Skeletal muscle satellite cell (primary cell): Measurements from ENCODE around the gene CCR6.

ENCODE experiments used
- H3K27me3 ChIP-seq: 2 replicates; pipeline ENCODE4 v1.7.0; 2013; ENCODE audit warnings: low read length; ENCODE audit not compliant: control insufficient read depth, insufficient read depth
- H3K36me3 ChIP-seq: 2 replicates; pipeline ENCODE4 v1.7.0; 2013; ENCODE audit warnings: mild to moderate bottlenecking, control low read depth, low read length; ENCODE audit not compliant: insufficient read depth
- H3K4me1 ChIP-seq: 2 replicates; pipeline ENCODE4 v1.7.0; 2013; ENCODE audit warnings: low read length; ENCODE audit not compliant: control insufficient read depth, insufficient read depth
- H3K4me2 ChIP-seq: 2 replicates; pipeline ENCODE4 v1.7.0; 2013; ENCODE audit warnings: mild to moderate bottlenecking, low read length
- H3K4me3 ChIP-seq: 2 replicates; pipeline ENCODE4 v1.7.0; 2013; ENCODE audit warnings: low read length
- H3K9ac ChIP-seq: 2 replicates; pipeline ENCODE4 v1.7.0; 2013; ENCODE audit warnings: mild to moderate bottlenecking, low read depth, low read length, moderate library complexity
- H3K9me3 ChIP-seq: replicated peaks from 2 replicates; pipeline ENCODE4 v1.7.0; 2013; ENCODE audit warnings: mild to moderate bottlenecking, control low read depth, low read length

CCR6 gene

GRCh38 chr6:167148997-167149396 lies 26.1 kb downstream of the CCR6 start:
- H3K4me1 ChIP-seq = no peaks in the 10 kb centered on the region
- no peaks in the 10 kb centered on the region for H3K36me3 ChIP-seq
- H3K4me3 ChIP-seq = no peak overlapping the region
- no peaks in the 10 kb centered on the region for H3K9me3 ChIP-seq
- no peaks in the 10 kb centered on the region for H3K27me3 ChIP-seq
- H3K9ac ChIP-seq = no peak overlapping the region
- no peak overlapping the region for H3K4me2 ChIP-seq

- no peaks in the 10 kb centered on the region for H3K27me3 ChIP-seq
- no peak overlapping the region for H3K4me2 ChIP-seq
- no peak overlapping the region for H3K4me3 ChIP-seq
- H3K9me3 ChIP-seq = no peaks in the 10 kb centered on the region
- no peaks in the 10 kb centered on the region for H3K4me1 ChIP-seq
- H3K36me3 ChIP-seq = no peaks in the 10 kb centered on the region
- H3K9ac ChIP-seq = no peak overlapping the region
Measured at GRCh38 chr6:167150941-167151549, 28.1 kb downstream of the CCR6 start.

GRCh38 chr6:167151648-167152047 lies 28.8 kb downstream of the CCR6 start:
- H3K4me1 ChIP-seq = no peaks in the 10 kb centered on the region
- H3K9ac ChIP-seq = no peak overlapping the region
- no peaks in the 10 kb centered on the region for H3K27me3 ChIP-seq
- no peak overlapping the region for H3K4me3 ChIP-seq
- no peaks in the 10 kb centered on the region for H3K36me3 ChIP-seq
- H3K9me3 ChIP-seq = no peaks in the 10 kb centered on the region
- H3K4me2 ChIP-seq = no peak overlapping the region

GRCh38 chr6:167152862-167153261 lies 30.0 kb downstream of the CCR6 start:
- Histone ChIP-seq H3K4me2 (peak overlapping the region; percentile 71), H3K9me3 (no peaks in the 10 kb centered on the region), H3K4me1 (no peaks in the 10 kb centered on the region), H3K27me3 (no peaks in the 10 kb centered on the region), H3K9ac (no peak overlapping the region), H3K36me3 (no peaks in the 10 kb centered on the region), H3K4me3 (peak overlapping the region; percentile 45)

GRCh38 chr6:167153521-167153959 lies 30.6 kb downstream of the CCR6 start:
- H3K4me3 ChIP-seq = peak overlapping the region; percentile 45
- no peaks in the 10 kb centered on the region for H3K36me3 ChIP-seq
- no peaks in the 10 kb centered on the region for H3K27me3 ChIP-seq
- no peaks in the 10 kb centered on the region for H3K9me3 ChIP-seq
- H3K4me2 ChIP-seq = peak overlapping the region; percentile 71
- H3K4me1 ChIP-seq = no peaks in the 10 kb centered on the region
- no peak overlapping the region for H3K9ac ChIP-seq

DNA sequence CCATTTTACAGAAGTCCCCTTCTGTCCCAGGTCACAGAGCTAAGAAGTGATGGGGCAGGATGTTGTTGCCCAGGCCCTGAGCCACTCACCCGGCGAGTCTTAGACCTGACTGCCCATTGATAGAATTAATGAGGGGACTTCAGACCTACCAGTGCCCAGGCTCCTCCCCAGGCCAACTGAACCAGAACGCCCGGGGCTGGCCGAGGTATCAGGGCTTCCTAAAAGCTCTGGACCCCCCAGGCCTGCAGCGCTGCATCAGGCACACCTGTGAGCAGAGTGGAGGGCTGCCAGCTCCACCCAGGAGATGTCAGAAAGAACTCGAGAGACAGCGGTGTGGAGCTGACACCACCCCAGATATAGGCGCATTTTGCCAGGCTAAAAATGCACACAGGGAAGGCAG lies 31.4 kb downstream of the CCR6 start:
- Histone ChIP-seq H3K9me3 (no peaks in the 10 kb centered on the region), H3K36me3 (no peaks in the 10 kb centered on the region), H3K27me3 (no peaks in the 10 kb centered on the region), H3K4me2 (no peak overlapping the region), H3K4me1 (no peaks in the 10 kb centered on the region), H3K9ac (no peak overlapping the region), H3K4me3 (no peak overlapping the region)

GRCh38 chr6:167154895-167155294 lies 32.0 kb downstream of the CCR6 start:
- Histone ChIP-seq H3K9me3 (no peaks in the 10 kb centered on the region), H3K9ac (no peak overlapping the region), H3K4me2 (no peak overlapping the region), H3K4me3 (no peak overlapping the region), H3K27me3 (no peaks in the 10 kb centered on the region), H3K36me3 (no peaks in the 10 kb centered on the region), H3K4me1 (no peaks in the 10 kb centered on the region)

DNA sequence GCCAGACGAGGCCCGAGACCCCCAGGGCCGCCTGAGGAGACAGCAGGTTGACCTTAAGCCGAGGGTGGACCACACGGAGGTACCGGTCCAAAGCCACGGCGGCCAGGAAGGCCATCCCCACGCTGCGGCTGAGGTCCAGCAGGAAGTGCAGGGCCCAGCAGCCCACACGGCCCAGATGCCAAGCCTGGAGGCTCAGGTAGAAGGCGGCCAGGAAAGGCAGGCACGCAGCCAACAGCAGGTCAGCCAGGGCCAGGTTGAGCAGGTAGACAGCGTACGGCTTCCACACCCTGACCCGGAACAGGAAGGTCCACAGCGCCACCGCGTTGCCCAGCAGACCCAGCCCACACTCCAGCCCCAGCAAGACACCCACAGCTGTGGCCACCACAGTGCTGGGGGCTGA lies 34.5 kb downstream of the CCR6 start:
- H3K27me3 ChIP-seq = no peaks in the 10 kb centered on the region
- H3K4me1 ChIP-seq = no peaks in the 10 kb centered on the region
- H3K4me3 ChIP-seq = no peak overlapping the region
- H3K36me3 ChIP-seq = no peaks in the 10 kb centered on the region
- no peaks in the 10 kb centered on the region for H3K9me3 ChIP-seq
- no peak overlapping the region for H3K4me2 ChIP-seq
- no peak overlapping the region for H3K9ac ChIP-seq

DNA sequence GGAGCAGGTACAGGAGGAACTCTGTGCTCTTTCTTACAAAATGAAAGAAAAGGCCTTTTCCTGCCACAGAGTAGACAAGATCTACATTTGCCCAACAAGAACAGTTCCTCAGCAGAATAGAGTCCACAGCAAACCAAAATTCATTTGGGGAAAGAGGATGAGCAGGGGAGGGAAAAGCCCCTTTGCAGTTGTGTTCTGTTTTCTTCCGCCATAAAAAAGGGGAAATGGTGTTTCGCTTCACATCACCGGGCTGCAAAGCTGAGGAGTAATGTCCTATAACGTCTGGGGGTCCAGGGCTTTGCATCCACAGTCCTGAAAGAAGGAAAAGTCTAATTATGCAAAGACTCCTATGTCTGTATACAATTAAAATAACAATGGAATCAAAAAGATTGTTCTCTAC lies 35.0 kb downstream of the CCR6 start, which contains the start of gene GPR31:
TSS of gene GPR31 (minus strand) at position 118 of the 400 bp plus-strand sequence. CDS start 149 bp downstream, outside the sequence.
- Histone ChIP-seq H3K36me3 (no peaks in the 10 kb centered on the region), H3K9me3 (no peaks in the 10 kb centered on the region), H3K4me2 (no peak within 1 kb of the TSS), H3K27me3 (no peaks in the 10 kb centered on the region), H3K9ac (no peak within 1 kb of the TSS), H3K4me3 (no peak within 1 kb of the TSS), H3K4me1 (no peaks in the 10 kb centered on the region)

DNA sequence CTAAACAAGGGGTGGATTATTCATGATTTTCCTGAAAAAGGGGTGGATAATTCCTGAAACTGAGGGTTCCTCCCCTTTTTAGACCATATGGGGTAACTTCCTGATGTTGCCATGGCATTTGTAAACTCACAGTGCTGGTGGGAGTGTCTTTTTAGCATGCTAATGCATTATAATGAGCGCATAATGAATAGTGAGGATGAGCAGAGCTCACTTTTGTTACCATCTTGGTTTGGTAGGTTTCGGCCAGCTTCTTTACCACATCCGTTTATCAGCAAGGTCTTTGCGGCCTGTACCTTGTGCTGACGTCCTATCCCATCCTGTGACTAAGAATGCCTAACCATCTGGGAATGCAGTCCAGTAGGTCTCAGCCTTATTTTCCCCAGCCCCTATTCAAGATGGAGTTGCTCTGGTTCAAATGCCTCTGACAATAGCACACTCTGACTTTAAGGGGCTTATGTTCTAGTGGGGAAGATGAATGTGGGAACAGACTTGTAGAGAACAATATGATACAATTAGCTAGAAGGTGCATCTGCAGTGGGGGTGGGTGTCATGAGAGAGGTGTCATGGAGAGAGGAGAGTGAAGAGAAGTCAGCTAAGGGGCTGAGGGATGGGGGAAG lies 39.1 kb downstream of the CCR6 start:
- H3K9ac ChIP-seq = no peak overlapping the region
- no peaks in the 10 kb centered on the region for H3K36me3 ChIP-seq
- no peaks in the 10 kb centered on the region for H3K9me3 ChIP-seq
- H3K4me2 ChIP-seq = no peak overlapping the region
- no peaks in the 10 kb centered on the region for H3K27me3 ChIP-seq
- H3K4me1 ChIP-seq = no peaks in the 10 kb centered on the region
- H3K4me3 ChIP-seq = no peak overlapping the region

DNA sequence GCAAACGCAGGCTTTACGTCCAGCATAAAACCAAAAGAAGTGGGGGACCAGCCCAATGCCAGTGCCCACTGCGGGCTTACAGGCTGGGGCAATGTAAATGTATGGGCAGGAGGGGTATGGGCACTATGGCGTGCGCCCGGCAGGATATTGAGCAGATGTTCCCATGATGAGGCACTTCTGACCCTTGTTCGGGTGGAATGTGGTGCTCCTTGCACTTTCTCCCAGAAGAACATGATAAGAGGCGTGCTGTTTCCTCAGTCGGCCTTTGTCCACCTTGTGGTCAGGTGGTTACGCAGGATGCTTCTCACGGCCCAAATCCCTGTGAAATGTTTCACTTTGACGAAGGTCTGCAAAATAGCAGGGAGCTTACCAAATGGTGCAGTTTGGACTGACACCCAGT lies 39.7 kb downstream of the CCR6 start:
- no peaks in the 10 kb centered on the region for H3K9me3 ChIP-seq
- H3K4me2 ChIP-seq = no peak overlapping the region
- no peaks in the 10 kb centered on the region for H3K36me3 ChIP-seq
- no peaks in the 10 kb centered on the region for H3K4me1 ChIP-seq
- H3K4me3 ChIP-seq = no peak overlapping the region
- H3K27me3 ChIP-seq = no peaks in the 10 kb centered on the region
- H3K9ac ChIP-seq = no peak overlapping the region

- no peak overlapping the region for H3K9ac ChIP-seq
- no peaks in the 10 kb centered on the region for H3K27me3 ChIP-seq
- H3K36me3 ChIP-seq = no peaks in the 10 kb centered on the region
- no peak overlapping the region for H3K4me2 ChIP-seq
- no peak overlapping the region for H3K4me3 ChIP-seq
- no peaks in the 10 kb centered on the region for H3K9me3 ChIP-seq
- H3K4me1 ChIP-seq = no peaks in the 10 kb centered on the region
Measured at GRCh38 chr6:167163476-167164011, 40.6 kb downstream of the CCR6 start.
